Measurements from ENCODE around the gene SLC6A12. TPM values are rescaled to one million over a fixed set of nuclear protein-coding genes. Genes with fewer than 3 reads are reported as not detected.

SLC6A12 gene
- total and polyA plus RNA-seq, 9 of the 15 experiments (the other 6 are each of a cell fraction or from before 2014, with no cell fraction given): not detected

DNA sequence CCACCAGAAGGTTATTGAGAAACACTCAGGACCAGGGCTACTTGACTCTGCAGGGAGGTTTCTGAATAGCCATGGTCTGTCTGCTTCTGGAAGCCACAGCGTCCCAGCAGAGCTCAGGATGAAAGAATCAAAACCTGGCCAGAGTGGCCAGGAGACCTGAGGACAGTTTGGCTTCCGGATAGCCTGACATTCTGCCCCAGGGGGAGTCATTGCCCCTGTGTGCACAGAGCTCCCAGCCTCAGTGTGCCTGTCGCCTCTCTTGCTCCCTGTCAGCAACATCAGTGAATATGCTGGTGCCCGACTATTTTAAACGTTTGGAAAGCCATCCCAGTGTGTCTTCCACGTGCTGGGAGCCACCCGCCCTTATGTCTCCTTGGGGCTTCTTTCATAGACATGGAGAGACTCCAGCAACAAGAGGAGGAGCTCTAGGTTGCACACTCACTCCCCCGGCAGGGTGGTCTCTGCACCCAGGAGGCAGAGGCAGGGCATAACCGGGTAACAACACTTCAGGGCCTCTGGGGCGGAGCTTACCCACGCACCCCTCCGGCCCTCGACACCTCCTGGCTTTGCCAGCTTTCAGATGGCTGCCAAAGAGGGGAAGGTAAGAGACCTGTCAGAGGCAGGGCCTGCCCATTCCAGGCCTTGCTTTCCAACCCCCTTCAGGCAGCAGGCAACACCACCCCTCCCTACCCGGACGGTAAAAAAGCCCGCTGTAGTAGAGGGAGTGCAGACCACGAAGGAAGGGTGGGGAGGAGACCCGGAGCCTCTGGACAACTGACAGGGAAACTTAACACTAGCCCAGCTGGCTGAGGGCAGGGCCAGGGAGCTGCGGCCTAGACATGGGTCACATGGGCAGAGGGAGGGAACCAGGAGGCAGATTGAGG, 19.0 kb upstream of the SLC6A12 start:
- POLR2A ChIA-PET: interaction anchor here (0.5 kb wide), 2 partner anchors 15 to 168 kb away, joined by 3 read pairs; partner anchors contain the start of gene CCDC77
- in situ Hi-C loops (cut with MboI): no loop called here

More for the DNA sequence above, 19.0 kb upstream of the SLC6A12 start:
- Histone ChIP-seq H3K9me1 (ENCODE audit: control insufficient read depth, insufficient read depth, low read length) (no peaks in the 10 kb centered on the region), H3K9ac (ENCODE audit: insufficient read depth in 1 of 2, low read depth in 2 of 2, low read length in 2 of 2) (no peak overlapping the region), H3K4me2 (ENCODE audit: insufficient read depth, low read length) (no peak overlapping the region), H2AFZ (ENCODE audit: low read depth, low read length) (no peak overlapping the region; the same call in 1 of the 2 replicates), H3K79me2 (ENCODE audit: control insufficient read depth, insufficient read depth, low read length) (no peaks in the 10 kb centered on the region), H3K27ac (ENCODE audit: extremely low read depth, low read depth, low read length) (no peak overlapping the region), H3K9me3 (replicated peaks; ENCODE audit: control insufficient read depth, insufficient read depth, low read depth, low read length) (0 out of 2 replicates have a peak, but pooled peaks cover 1% of the 10 kb centered on the region), H4K20me1 (replicated peaks; ENCODE audit: control insufficient read depth, insufficient read depth, low read length) (no peaks in the 10 kb centered on the region), H3K4me3 (no peak overlapping the region), H3K4me1 (replicated peaks in 1 of 2; ENCODE audit: control insufficient read depth in 2 of 2, insufficient read depth in 2 of 2, low read length in 2 of 2) (no peaks in the 10 kb centered on the region; a peak in 1 of 5 replicates), H3K27me3 (ENCODE audit: control insufficient read depth in 2 of 2, insufficient read depth in 2 of 2, low read length in 2 of 2) (peaks cover 4 to 52% of the 10 kb centered on the region in 2 experiments; a peak in 4 of 5 replicates), H3K36me3 (ENCODE audit: control insufficient read depth, insufficient read depth, low read length) (no peaks in the 10 kb centered on the region)
- no peak for TF ChIP-seq POLR2AphosphoS5 (IDR thresholded peaks at IDR 0.05; ENCODE audit: control insufficient read depth, insufficient read depth, low read depth, low read length)
- no peak for TF ChIP-seq MTF1 (CRISPR knock-in tag; IDR thresholded peaks at IDR 0.05; ENCODE audit: borderline replicate concordance)
- TF ChIP-seq NFIC (IDR thresholded peaks at IDR 0.05): no peak
- TF ChIP-seq, protein P1, sequence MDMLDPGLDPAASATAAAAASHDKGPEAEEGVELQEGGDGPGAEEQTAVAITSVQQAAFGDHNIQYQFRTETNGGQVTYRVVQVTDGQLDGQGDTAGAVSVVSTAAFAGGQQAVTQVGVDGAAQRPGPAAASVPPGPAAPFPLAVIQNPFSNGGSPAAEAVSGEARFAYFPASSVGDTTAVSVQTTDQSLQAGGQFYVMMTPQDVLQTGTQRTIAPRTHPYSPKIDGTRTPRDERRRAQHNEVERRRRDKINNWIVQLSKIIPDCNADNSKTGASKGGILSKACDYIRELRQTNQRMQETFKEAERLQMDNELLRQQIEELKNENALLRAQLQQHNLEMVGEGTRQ (CRISPR knock-in tag; IDR thresholded peaks at IDR 0.05): peak; percentile 14; the same call in 1 of the 2 replicates
- TF ChIP-seq TBP (optimal IDR thresholded peaks at IDR 0.05; ENCODE audit: low read depth, low read length): no peak
- FAIRE-seq: no peak
- CTCF ChIA-PET (ENCODE audit: low intra/inter-chr PET ratio): no interaction called here
- BruUV-seq (replicated peaks): no TSS peak
- 4% methylated on average over 13 of the region's 19 CpGs for WGBS (ENCODE audit: insufficient coverage, low coverage, missing lambda C conversion rate)
- no peak for DNase-seq (ENCODE audit: extremely low read depth in 1 of 4, low spot score in 3 of 4)
- intact Hi-C loops (cut with micrococcal nuclease): no loop called here
- ATAC-seq: no peak
